ENCODE data around the gene FBXL20.
"Not testable (repeated sequence)": the region's sequence is repeated elsewhere in the genome, so short reads cannot be mapped to it uniquely, and the experiment has no call there.

The FBXL20 gene

DNA sequence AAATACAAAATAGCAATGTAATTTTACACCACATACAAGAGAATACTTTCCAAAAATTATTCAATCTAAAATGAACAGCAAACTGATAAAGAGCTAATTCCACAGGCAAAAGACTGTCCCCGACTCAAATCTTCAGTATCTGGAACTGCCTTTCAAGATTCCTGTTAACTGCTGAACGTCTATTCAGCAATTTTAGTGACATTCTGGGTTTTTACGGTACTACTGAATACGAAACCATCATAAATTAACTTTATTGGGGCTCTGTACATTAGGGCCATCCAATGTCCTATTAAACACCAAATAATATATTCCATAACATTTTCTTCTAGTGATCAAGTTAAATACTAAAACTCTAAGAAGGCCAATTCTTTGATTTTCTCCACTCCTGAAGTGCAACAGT, 1.6 kb downstream of the FBXL20 start:
- no peak for DNase-seq
- Histone ChIP-seq H3K36me3 (no peaks in the 10 kb centered on the region), H3K27ac (peak overlapping the region in 1 of 2 donors; percentile 97), H3K4me3 (peak overlapping the region; percentile 85), H3K4me1 (peaks cover 0 to 35% (median 21%) of the 10 kb centered on the region in 4 donors), H3K9me3 (no peaks in the 10 kb centered on the region), H3K27me3 (no peaks in the 10 kb centered on the region)
- intact Hi-C loops (cut with DNase I; ENCODE audit: low total_unique reads) = loop anchor here (10.0 kb wide), 2 partner anchors 55 to 145 kb away; partner anchors contain the start of gene MED1
- TF ChIP-seq, protein P1, sequence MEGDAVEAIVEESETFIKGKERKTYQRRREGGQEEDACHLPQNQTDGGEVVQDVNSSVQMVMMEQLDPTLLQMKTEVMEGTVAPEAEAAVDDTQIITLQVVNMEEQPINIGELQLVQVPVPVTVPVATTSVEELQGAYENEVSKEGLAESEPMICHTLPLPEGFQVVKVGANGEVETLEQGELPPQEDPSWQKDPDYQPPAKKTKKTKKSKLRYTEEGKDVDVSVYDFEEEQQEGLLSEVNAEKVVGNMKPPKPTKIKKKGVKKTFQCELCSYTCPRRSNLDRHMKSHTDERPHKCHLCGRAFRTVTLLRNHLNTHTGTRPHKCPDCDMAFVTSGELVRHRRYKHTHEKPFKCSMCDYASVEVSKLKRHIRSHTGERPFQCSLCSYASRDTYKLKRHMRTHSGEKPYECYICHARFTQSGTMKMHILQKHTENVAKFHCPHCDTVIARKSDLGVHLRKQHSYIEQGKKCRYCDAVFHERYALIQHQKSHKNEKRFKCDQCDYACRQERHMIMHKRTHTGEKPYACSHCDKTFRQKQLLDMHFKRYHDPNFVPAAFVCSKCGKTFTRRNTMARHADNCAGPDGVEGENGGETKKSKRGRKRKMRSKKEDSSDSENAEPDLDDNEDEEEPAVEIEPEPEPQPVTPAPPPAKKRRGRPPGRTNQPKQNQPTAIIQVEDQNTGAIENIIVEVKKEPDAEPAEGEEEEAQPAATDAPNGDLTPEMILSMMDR (IDR thresholded peaks at IDR 0.05) = no peak

DNA sequence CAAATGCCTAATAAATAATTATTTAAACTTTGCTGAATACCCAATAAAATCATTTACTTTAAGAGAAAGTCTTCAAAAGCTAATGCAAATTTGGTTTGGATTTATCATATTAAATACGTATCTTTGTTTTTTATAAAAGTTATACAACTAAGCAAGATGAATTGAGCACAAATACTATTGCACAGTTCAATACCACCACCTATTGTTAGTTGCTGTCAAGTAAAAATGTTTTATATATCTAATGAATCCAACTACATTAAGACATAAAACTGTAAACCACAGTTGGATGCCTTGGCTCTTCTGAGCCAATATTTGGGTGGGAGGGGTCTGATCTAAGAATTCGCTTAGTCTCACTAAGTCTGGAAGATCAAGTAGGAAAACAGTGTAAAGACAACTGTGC, 7.7 kb downstream of the FBXL20 start:
- Histone ChIP-seq H3K4me1 (peaks cover 0 to 45% (median 8%) of the 10 kb centered on the region in 4 donors), H3K27me3 (no peaks in the 10 kb centered on the region), H3K9me3 (no peaks in the 10 kb centered on the region), H3K4me3 (peak overlapping the region in 1 of 2 donors; percentile 16), H3K27ac (peak overlapping the region; percentile 24 to 49), H3K36me3 (no peaks in the 10 kb centered on the region)
- intact Hi-C loops (cut with DNase I; ENCODE audit: low total_unique reads) = no loop called here
- no peak for DNase-seq
- TF ChIP-seq, protein P1 (IDR thresholded peaks at IDR 0.05) = peak in 1 of 2 experiments; percentile 30

DNA sequence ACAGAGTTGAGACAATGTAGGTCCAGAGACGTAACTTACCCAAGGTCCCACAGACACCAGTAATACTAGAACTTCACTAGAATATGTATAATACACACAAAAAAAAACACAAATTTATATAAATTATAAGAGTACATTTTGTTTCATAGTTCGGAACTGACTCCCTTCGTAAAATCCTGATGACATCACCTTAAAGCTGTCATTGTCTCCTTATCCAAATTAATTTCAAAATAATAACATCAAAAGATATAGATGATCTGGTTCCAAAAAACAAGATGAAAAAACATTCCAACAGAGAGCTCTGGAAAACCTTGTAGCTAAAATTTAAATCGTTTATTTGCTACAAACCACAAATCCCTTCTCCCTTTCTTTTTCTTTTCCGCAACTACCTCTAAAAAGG, 10.0 kb downstream of the FBXL20 start:
- no peaks in the 10 kb centered on the region for H3K27me3 ChIP-seq
- intact Hi-C loops (cut with DNase I; ENCODE audit: low total_unique reads) = no loop called here
- H3K9me3 ChIP-seq = no peaks in the 10 kb centered on the region
- DNase-seq = no peak
- H3K36me3 ChIP-seq = peaks cover 0 to 20% (median 12%) of the 10 kb centered on the region in 3 donors
- H3K27ac ChIP-seq = no peak overlapping the region
- TF ChIP-seq, protein P1 (IDR thresholded peaks at IDR 0.05) = no peak
- peaks cover 0 to 41% (median 2%) of the 10 kb centered on the region in 4 donors for H3K4me1 ChIP-seq
- no peak overlapping the region for H3K4me3 ChIP-seq

DNA sequence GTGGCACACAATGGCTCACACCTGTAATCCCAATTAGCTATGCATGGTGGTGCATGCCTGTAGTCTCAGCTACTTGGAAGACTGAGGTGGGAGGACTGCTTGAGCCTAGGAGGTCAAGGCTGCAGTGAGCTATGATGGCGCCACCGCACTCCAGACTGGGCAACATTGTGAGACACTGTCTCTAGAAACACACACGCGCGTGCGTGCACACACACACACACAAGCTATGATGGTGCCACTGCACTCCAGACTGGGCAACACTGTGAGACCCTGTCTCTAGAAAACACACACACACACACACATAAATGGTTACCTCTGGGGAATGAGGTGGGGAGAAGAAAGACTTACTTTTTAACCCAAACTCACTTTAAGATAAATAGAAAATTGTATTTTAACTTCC, 16.4 kb downstream of the FBXL20 start:
- DNase-seq = no peak
- TF ChIP-seq, protein P1 (IDR thresholded peaks at IDR 0.05) = no peak
- Histone ChIP-seq H3K4me1 (no peaks in the 10 kb centered on the region), H3K36me3 (peaks cover 0 to 20% (median 12%) of the 10 kb centered on the region in 3 donors), H3K4me3 (no peak overlapping the region), H3K27me3 (no peaks in the 10 kb centered on the region), H3K9me3 (no peaks in the 10 kb centered on the region), H3K27ac (no peak overlapping the region)
- intact Hi-C loops (cut with DNase I; ENCODE audit: low total_unique reads) = no loop called here

DNA sequence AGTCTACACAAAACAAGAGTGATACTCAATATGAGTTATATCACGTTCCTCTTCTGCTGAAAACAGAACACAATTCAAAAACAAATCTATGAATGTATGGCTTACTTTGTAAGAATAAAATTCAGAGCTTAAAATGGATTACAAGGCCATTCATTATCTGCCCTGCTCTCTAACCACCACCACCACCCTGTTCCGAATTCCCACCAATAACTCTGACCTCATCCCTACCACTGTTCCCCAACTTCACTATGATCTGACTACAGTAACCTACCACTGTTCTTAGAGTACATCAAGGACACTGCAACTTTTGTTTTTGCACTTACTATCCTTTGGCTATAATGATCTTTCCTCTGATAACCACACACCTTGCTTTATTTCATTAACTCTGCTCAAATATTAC, 21.3 kb downstream of the FBXL20 start:
- Histone ChIP-seq H3K27me3 (no peaks in the 10 kb centered on the region), H3K4me1 (peaks cover 0 to 14% (median 3%) of the 10 kb centered on the region in 4 donors), H3K9me3 (no peaks in the 10 kb centered on the region), H3K4me3 (no peak overlapping the region), H3K27ac (no peak overlapping the region), H3K36me3 (no peaks in the 10 kb centered on the region)
- intact Hi-C loops (cut with DNase I; ENCODE audit: low total_unique reads) = no loop called here
- TF ChIP-seq, protein P1 (IDR thresholded peaks at IDR 0.05) = no peak
- no peak for DNase-seq

DNA sequence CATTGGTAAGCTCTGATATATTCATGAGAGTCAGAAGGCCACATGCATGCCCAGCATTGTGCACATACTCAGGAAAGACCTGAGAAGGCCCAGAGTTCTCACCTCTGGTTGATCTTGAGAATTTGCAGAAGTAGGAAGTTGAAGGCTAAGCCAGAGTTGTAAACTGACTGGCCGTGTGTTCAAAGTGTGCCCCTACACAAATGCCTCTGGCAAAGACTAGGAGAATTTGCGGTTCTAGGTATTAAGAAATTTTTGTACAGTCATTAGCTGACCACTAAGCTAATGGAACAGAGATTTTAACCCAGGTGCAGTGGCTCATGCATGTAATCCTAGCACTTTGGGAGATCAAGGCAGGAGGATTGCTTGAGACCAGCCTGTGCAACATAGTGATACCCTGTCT, 25.0 kb downstream of the FBXL20 start:
- no peaks in the 10 kb centered on the region for H3K36me3 ChIP-seq
- H3K9me3 ChIP-seq = no peaks in the 10 kb centered on the region
- no peak overlapping the region for H3K27ac ChIP-seq
- no peak for DNase-seq
- no peak overlapping the region for H3K4me3 ChIP-seq
- H3K4me1 ChIP-seq = peaks cover 0 to 14% (median 3%) of the 10 kb centered on the region in 4 donors
- intact Hi-C loops (cut with DNase I; ENCODE audit: low total_unique reads) = no loop called here
- no peaks in the 10 kb centered on the region for H3K27me3 ChIP-seq
- TF ChIP-seq, protein P1 (IDR thresholded peaks at IDR 0.05) = no peak

DNA sequence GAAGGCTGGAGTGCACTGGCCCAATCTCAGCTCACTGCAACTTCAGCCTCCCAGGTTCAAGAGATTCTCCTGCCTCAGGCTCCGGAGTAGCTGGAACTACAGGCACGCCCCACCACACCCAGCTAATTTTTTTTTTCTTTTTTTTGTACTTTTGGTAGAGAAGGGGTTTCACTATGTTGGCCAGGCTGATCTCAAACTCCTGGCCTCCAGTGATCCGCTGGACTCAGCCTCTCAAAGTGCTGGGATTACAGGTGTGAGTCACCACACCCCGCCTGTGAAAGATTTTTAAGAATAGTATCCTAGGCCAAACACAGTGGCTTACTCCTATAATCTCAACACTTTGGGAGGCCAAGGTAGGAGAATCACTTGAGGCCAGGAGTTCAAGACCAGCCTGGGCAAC, 33.6 kb downstream of the FBXL20 start:
- H3K4me1 ChIP-seq = peaks cover 0 to 33% (median 23%) of the 10 kb centered on the region in 4 donors
- H3K36me3 ChIP-seq; H3K27me3 ChIP-seq; H3K9me3 ChIP-seq; H3K4me3 ChIP-seq; H3K27ac ChIP-seq; intact Hi-C loops (cut with DNase I; ENCODE audit: low total_unique reads); DNase-seq: not testable (repeated sequence)
